ENCODE measurements around the gene MT1H. TPM values are rescaled to one million over a fixed set of nuclear protein-coding genes. Genes with fewer than 3 reads are reported as not detected.

Gene MT1H
- total and polyA plus RNA-seq, 7 experiments from 2014 or later: 1.6 TPM; not detected in 6

DNA sequence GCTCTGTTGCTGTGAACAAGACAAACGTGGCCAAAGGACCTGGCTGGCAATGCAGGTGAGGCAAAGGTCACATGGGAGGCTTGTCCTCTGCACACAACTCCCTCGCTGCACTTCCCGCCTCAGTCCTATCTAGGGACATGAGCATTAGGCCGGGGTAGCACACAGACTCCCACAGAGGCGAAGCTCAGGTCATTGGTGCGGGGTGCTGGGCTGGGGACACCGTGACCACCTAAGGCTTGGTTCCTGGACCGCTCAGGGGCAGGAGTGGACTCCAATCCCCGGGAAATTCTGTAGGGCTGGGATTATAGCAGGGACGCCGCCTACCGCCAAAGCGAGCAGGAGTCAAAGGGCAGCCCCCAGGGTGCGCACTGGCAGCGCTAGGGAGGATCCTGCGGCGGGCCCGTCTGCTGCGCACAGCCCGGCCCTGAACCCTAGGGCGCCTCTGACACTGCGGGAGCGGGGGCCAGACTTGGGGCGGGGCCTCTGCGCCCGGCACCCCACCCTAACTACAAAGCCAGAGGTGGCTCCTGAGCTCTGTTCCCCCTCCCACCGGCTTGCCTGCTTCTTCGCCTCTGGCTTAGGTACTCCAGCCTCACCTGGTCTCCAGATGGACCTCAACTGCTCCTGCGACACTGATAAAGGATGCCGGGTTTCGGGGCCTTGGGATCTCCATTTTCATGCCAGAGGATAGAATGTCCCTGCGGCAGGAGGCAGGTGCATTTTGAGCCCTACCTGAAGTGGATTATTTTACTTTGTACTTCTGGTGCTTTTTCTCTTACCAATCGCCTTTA, 21.8 kb upstream of the MT1H start:
- DNase-seq (no peak), ATAC-seq (no peak)
- H3K4me3 ChIP-seq (ENCODE audit: low read length): no peak overlapping the region
- H3K36me3 Mint-ChIP-seq: no peaks in the 10 kb centered on the region
- no peak overlapping the region for H3K27ac ChIP-seq (ENCODE audit: low read depth, low read length)
- no peak overlapping the region for H3K4me3 Mint-ChIP-seq
- peaks cover 11 to 20% (median 16%) of the 10 kb centered on the region in 7 donors for H3K4me1 Mint-ChIP-seq
- ChIA-PET CTCF (no interaction called here), POLR2A (interaction anchor here (0.6 to 0.7 kb wide), 2 partner anchors 87 to 281 kb away, joined by 3 to 4 read pairs; no protein-coding TSS in a partner anchor)
- H3K27me3 Mint-ChIP-seq: peaks cover 9 to 73% (median 17%) of the 10 kb centered on the region in 5 donors
- H3K9me3 ChIP-seq (ENCODE audit: control insufficient read depth in 2 of 3, low read length in 3 of 3): no peaks in the 10 kb centered on the region
- H3K4me1 ChIP-seq (ENCODE audit: control insufficient read depth in 2 of 2, insufficient read depth in 2 of 2, low read length in 2 of 2): peaks cover 11 to 15% of the 10 kb centered on the region in 2 donors
- H3K9me3 Mint-ChIP-seq: no peaks in the 10 kb centered on the region
- H3K27me3 ChIP-seq (ENCODE audit: control insufficient read depth in 2 of 2, insufficient read depth in 2 of 2, low read length in 2 of 2): peaks cover 0 to 8% of the 10 kb centered on the region in 2 donors
- H3K36me3 ChIP-seq (ENCODE audit: control insufficient read depth in 2 of 3, insufficient read depth in 3 of 3, low read length in 3 of 3): no peaks in the 10 kb centered on the region
- peak overlapping the region in 1 of 9 donors; percentile 62 for H3K27ac Mint-ChIP-seq
- intact Hi-C loops (cut with micrococcal nuclease): no loop called here

DNA sequence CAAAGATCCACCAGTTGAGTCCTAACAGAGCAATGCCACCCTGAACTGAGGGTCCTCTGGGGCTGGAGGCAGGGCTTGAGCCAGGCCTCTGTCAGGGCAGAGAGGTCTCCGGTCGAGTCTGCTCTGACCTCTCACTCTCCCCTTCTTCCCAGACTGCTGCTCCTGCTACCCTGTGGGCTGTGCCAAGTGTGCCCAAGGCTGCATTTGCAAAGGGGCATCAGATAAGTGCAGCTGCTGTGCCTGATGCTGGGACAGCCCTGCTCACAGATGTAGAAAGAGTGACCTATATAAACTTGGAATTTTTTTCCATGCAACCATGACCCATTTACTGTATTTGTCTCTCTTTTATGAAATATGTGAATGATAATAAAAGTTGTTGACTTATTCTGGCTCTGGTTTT, 20.3 kb upstream of the MT1H start:
- DNase-seq: no peak
- H3K27ac Mint-ChIP-seq: no peak overlapping the region
- no peak for ATAC-seq
- CTCF ChIA-PET: no interaction called here
- intact Hi-C loops (cut with micrococcal nuclease): no loop called here
- POLR2A ChIA-PET: interaction anchor here (1.1 kb wide), 1 partner anchor 10 kb away, joined by 4 read pairs; no protein-coding TSS in a partner anchor
- peaks cover 2% of the 10 kb centered on the region in 2 donors for H3K4me1 ChIP-seq (ENCODE audit: control insufficient read depth in 2 of 2, insufficient read depth in 2 of 2, low read length in 2 of 2)
- no peaks in the 10 kb centered on the region for H3K9me3 Mint-ChIP-seq
- no peaks in the 10 kb centered on the region for H3K36me3 ChIP-seq (ENCODE audit: control insufficient read depth in 2 of 3, insufficient read depth in 3 of 3, low read length in 3 of 3)
- H3K4me3 Mint-ChIP-seq: no peak overlapping the region
- no peaks in the 10 kb centered on the region for H3K36me3 Mint-ChIP-seq
- H3K27ac ChIP-seq (ENCODE audit: low read depth, low read length): no peak overlapping the region
- H3K4me3 ChIP-seq (ENCODE audit: low read length): no peak overlapping the region
- H3K27me3 Mint-ChIP-seq: peaks cover 9 to 69% (median 17%) of the 10 kb centered on the region in 5 donors
- peaks cover 0 to 8% of the 10 kb centered on the region in 2 donors for H3K27me3 ChIP-seq (ENCODE audit: control insufficient read depth in 2 of 2, insufficient read depth in 2 of 2, low read length in 2 of 2)
- peaks cover under 1 to 7% (median 4%) of the 10 kb centered on the region in 7 donors for H3K4me1 Mint-ChIP-seq
- H3K9me3 ChIP-seq (ENCODE audit: control insufficient read depth in 2 of 3, low read length in 3 of 3): no peaks in the 10 kb centered on the region

DNA sequence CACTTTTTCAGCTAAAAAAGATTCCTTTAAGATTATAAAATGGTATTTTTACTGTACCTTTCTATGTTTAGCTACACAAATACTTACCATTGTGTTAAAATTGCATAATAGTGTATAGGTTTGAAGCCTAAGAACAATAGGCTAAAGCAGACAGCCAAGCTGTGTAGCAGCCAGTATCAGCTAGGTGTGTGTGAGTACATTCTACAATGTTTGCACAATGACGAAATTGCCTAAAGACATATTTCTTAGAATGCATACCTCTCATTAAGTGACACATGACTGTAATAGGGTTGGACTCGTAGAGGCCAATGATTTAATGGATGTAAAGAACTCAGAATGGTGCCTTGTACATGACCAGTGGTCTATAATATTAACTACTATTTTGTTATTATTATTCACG, 19.8 kb upstream of the MT1H start:
- H3K9me3 Mint-ChIP-seq: no peaks in the 10 kb centered on the region
- H3K27me3 Mint-ChIP-seq: peaks cover 9 to 67% (median 17%) of the 10 kb centered on the region in 5 donors
- no peaks in the 10 kb centered on the region for H3K9me3 ChIP-seq (ENCODE audit: control insufficient read depth in 2 of 3, low read length in 3 of 3)
- no peak overlapping the region for H3K4me3 Mint-ChIP-seq
- H3K27me3 ChIP-seq (ENCODE audit: control insufficient read depth in 2 of 2, insufficient read depth in 2 of 2, low read length in 2 of 2): peaks cover 0 to 8% of the 10 kb centered on the region in 2 donors
- peaks cover 0 to 3% (median 0%) of the 10 kb centered on the region in 7 donors for H3K4me1 Mint-ChIP-seq
- ATAC-seq (no peak), DNase-seq (no peak)
- no peak overlapping the region for H3K4me3 ChIP-seq (ENCODE audit: low read length)
- H3K4me1 ChIP-seq (ENCODE audit: control insufficient read depth in 2 of 2, insufficient read depth in 2 of 2, low read length in 2 of 2): no peaks in the 10 kb centered on the region
- CTCF ChIA-PET: no interaction called here
- H3K36me3 Mint-ChIP-seq: no peaks in the 10 kb centered on the region
- H3K36me3 ChIP-seq (ENCODE audit: control insufficient read depth in 2 of 3, insufficient read depth in 3 of 3, low read length in 3 of 3): no peaks in the 10 kb centered on the region
- no peak overlapping the region for H3K27ac ChIP-seq (ENCODE audit: low read depth, low read length)
- POLR2A ChIA-PET: interaction anchor here (1.1 kb wide), 1 partner anchor 11 kb away, joined by 4 read pairs; no protein-coding TSS in a partner anchor
- no peak overlapping the region for H3K27ac Mint-ChIP-seq
- intact Hi-C loops (cut with micrococcal nuclease): no loop called here

DNA sequence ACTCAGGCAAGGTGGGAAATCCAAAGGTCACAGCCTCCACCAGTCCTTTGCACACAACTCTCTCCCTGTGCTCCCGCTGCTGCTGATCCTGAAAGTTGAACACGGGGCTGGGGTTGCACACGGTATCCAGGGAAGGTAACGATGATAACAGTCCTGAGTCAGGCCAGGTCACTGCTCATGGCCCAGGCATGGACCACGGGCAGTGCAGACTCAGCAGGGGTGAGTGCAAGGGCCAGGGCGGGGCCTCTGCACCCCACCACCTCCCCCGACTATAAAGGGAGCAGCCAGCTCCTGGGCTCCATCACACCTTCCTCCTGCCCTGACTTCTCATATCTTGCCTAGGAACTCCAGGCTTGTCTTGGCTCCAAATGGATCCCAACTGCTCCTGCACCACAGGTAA, 18.0 kb upstream of the MT1H start, which contains the start of gene MT1B:
Gene MT1B, plus strand, starts transcription at position 301 of the 400 bp plus-strand sequence. Its CDS starts 68 bp downstream, at position 369.
- ChIA-PET POLR2A (no interaction called here), CTCF (no interaction called here)
- H3K27ac Mint-ChIP-seq: peak within 1 kb of the TSS in 1 of 9 donors; percentile 25
- H3K4me3 Mint-ChIP-seq: no peak within 1 kb of the TSS
- intact Hi-C loops (cut with micrococcal nuclease): no loop called here
- H3K27me3 Mint-ChIP-seq: peaks cover 9 to 53% (median 16%) of the 10 kb centered on the region in 5 donors
- H3K36me3 Mint-ChIP-seq: no peaks in the 10 kb centered on the region
- ATAC-seq: no peak
- Histone ChIP-seq H3K9me3 (ENCODE audit: control insufficient read depth in 2 of 3, low read length in 3 of 3) (no peaks in the 10 kb centered on the region), H3K4me3 (ENCODE audit: low read length) (no peak within 1 kb of the TSS), H3K27ac (ENCODE audit: low read depth, low read length) (no peak within 1 kb of the TSS), H3K4me1 (ENCODE audit: control insufficient read depth in 2 of 2, insufficient read depth in 2 of 2, low read length in 2 of 2) (no peaks in the 10 kb centered on the region), H3K27me3 (ENCODE audit: control insufficient read depth in 2 of 2, insufficient read depth in 2 of 2, low read length in 2 of 2) (peaks cover 0 to 8% of the 10 kb centered on the region in 2 donors), H3K36me3 (ENCODE audit: control insufficient read depth in 2 of 3, insufficient read depth in 3 of 3, low read length in 3 of 3) (no peaks in the 10 kb centered on the region)
- H3K4me1 Mint-ChIP-seq: no peaks in the 10 kb centered on the region
- DNase-seq: no peak
- H3K9me3 Mint-ChIP-seq: no peaks in the 10 kb centered on the region

DNA sequence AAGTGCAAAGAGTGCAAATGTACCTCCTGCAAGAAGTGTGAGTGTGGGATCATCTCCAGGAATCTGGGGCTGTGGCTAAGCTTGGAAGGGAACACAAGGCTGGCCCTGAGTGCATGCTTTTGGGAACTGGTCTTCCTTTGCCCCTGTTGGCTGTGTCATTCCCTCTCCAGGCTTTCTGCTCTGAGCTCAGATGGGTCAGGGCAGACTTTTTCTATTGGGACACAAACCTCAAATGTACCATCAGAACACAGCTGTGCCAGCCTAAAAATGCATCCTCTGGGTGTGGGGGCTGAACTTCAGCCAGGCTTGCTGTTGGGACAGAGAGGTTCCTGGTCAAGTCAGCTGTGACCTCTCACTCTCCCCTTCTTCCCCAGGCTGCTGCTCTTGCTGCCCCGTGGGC, 17.0 kb upstream of the MT1H start:
- CTCF ChIA-PET: no interaction called here
- no peaks in the 10 kb centered on the region for H3K4me1 ChIP-seq (ENCODE audit: control insufficient read depth in 2 of 2, insufficient read depth in 2 of 2, low read length in 2 of 2)
- H3K36me3 ChIP-seq (ENCODE audit: control insufficient read depth in 2 of 3, insufficient read depth in 3 of 3, low read length in 3 of 3): no peaks in the 10 kb centered on the region
- Mint-ChIP-seq H3K36me3 (no peaks in the 10 kb centered on the region), H3K4me1 (peaks cover 0 to 5% (median 4%) of the 10 kb centered on the region in 7 donors), H3K4me3 (no peak overlapping the region), H3K27me3 (peaks cover 8 to 43% (median 12%) of the 10 kb centered on the region in 5 donors), H3K9me3 (no peaks in the 10 kb centered on the region), H3K27ac (peak overlapping the region in 1 of 9 donors; percentile 25)
- peaks cover 0 to 8% of the 10 kb centered on the region in 2 donors for H3K27me3 ChIP-seq (ENCODE audit: control insufficient read depth in 2 of 2, insufficient read depth in 2 of 2, low read length in 2 of 2)
- intact Hi-C loops (cut with micrococcal nuclease): no loop called here
- no peak for ATAC-seq
- no peak for DNase-seq
- no peak overlapping the region for H3K27ac ChIP-seq (ENCODE audit: low read depth, low read length)
- POLR2A ChIA-PET: no interaction called here
- no peaks in the 10 kb centered on the region for H3K9me3 ChIP-seq (ENCODE audit: control insufficient read depth in 2 of 3, low read length in 3 of 3)
- no peak overlapping the region for H3K4me3 ChIP-seq (ENCODE audit: low read length)

DNA sequence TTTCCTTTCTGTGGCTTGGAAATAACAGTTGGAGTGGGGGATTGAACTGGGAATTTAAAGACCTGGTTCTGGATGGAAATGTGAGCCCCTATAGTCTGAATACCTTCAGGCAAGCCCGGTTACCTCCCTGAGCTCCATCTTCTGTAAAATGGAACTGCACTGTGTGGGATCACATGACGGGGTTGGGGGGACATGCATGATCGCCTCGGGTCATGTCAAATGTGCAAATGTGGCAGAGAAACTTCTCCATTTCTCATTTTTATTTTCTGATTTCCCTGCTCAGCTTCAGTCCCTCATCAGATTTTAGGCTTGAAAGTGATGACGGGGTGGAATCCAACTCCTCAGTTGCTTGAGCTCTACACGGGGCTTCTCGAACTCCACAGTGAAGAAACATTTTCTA, 16.4 kb upstream of the MT1H start:
- no peak overlapping the region for H3K4me3 ChIP-seq (ENCODE audit: low read length)
- peaks cover 2 to 3% of the 10 kb centered on the region in 2 donors for H3K4me1 ChIP-seq (ENCODE audit: control insufficient read depth in 2 of 2, insufficient read depth in 2 of 2, low read length in 2 of 2)
- Mint-ChIP-seq H3K27me3 (peaks cover 8 to 38% (median 12%) of the 10 kb centered on the region in 5 donors), H3K4me1 (peaks cover 4 to 9% (median 8%) of the 10 kb centered on the region in 7 donors), H3K4me3 (no peak overlapping the region), H3K27ac (no peak overlapping the region), H3K36me3 (no peaks in the 10 kb centered on the region), H3K9me3 (no peaks in the 10 kb centered on the region)
- H3K36me3 ChIP-seq (ENCODE audit: control insufficient read depth in 2 of 3, insufficient read depth in 3 of 3, low read length in 3 of 3): no peaks in the 10 kb centered on the region
- H3K9me3 ChIP-seq (ENCODE audit: control insufficient read depth in 2 of 3, low read length in 3 of 3): no peaks in the 10 kb centered on the region
- DNase-seq (no peak), ATAC-seq (no peak)
- no peak overlapping the region for H3K27ac ChIP-seq (ENCODE audit: low read depth, low read length)
- peaks cover 0 to 8% of the 10 kb centered on the region in 2 donors for H3K27me3 ChIP-seq (ENCODE audit: control insufficient read depth in 2 of 2, insufficient read depth in 2 of 2, low read length in 2 of 2)
- ChIA-PET CTCF (no interaction called here), POLR2A (no interaction called here)
- intact Hi-C loops (cut with micrococcal nuclease): no loop called here
